H1 (cell line): ENCODE results near the gene PAQR4. TPM values are rescaled to one million over a fixed set of nuclear protein-coding genes. Genes with fewer than 3 reads are reported as not detected.
A peak's percentile ranks its signal among the peaks of the same experiment; 100 is the strongest.

Source experiments
- CEBPB ChIP-seq: IDR thresholded peaks from 2 replicates; pipeline ENCODE4 v1.6.1; 2012; ENCODE audit warnings: low read depth, low read length
- CREB1 ChIP-seq: IDR thresholded peaks from 2 replicates; pipeline ENCODE4 v1.6.1; 2012; ENCODE audit warnings: inconsistent platforms
- FOSL1 ChIP-seq: IDR thresholded peaks from 2 replicates; pipeline ENCODE4 v1.6.1; 2011; ENCODE audit warnings: mild to moderate bottlenecking, low read depth, low read length, moderate library complexity; ENCODE audit not compliant: insufficient read depth
- HDAC2 ChIP-seq, 2 experiments: fragments of 300-600 bp in 1 of 2; sonication (generic) in 1 of 2; IDR thresholded peaks; 2 replicates each; pipeline ENCODE4 v1.6.1; 2011 to 2012; ENCODE audit warnings: low read depth in 2 of 2, low read length in 2 of 2, mild to moderate bottlenecking in 2 of 2, moderate library complexity in 2 of 2, borderline replicate concordance in 1 of 2, inconsistent platforms in 1 of 2
- HDAC6 ChIP-seq: IDR thresholded peaks from one replicate; pipeline ENCODE4 v1.7.1; 2012; ENCODE audit warnings: low read depth, mild to moderate bottlenecking, inconsistent platforms, low read length, moderate library complexity
- KDM1A ChIP-seq: fragments of 200-600, 300-600 bp; sonication (generic); IDR thresholded peaks from 2 replicates; pipeline ENCODE4 v1.7.1; 2016; ENCODE audit warnings: mild to moderate bottlenecking, low read length, borderline replicate concordance
- NRF1 ChIP-seq: IDR thresholded peaks from 2 replicates; pipeline ENCODE4 v1.6.1; 2011; ENCODE audit warnings: mild to moderate bottlenecking, low read depth, low read length, improper control_type of control experiment
- POLR2A ChIP-seq, 2 experiments: IDR thresholded peaks; 1 replicate in 1 of 2; 2 replicates in 1 of 2; pipeline ENCODE4 v1.6.1; 2011; ENCODE audit warnings: low read depth in 2 of 2, low read length in 2 of 2, mild to moderate bottlenecking in 2 of 2; ENCODE audit errors: control extremely low read depth in 1 of 2
- SAP30 ChIP-seq: fragments of 300-600 bp; sonication (generic); IDR thresholded peaks from 2 replicates; pipeline ENCODE4 v1.7.1; 2012; ENCODE audit warnings: low read length, moderate library complexity, mild to moderate bottlenecking, inconsistent platforms; ENCODE audit not compliant: insufficient read depth, insufficient replicate concordance
- SP2 ChIP-seq: IDR thresholded peaks from 2 replicates; pipeline ENCODE4 v1.6.1; 2012; ENCODE audit warnings: mild to moderate bottlenecking, low read length, inconsistent platforms
- SP4 ChIP-seq: IDR thresholded peaks from 2 replicates; pipeline ENCODE4 v1.6.1; 2012; ENCODE audit warnings: low read length, inconsistent platforms
- ZNF274 ChIP-seq: IDR thresholded peaks from 2 replicates; pipeline ENCODE4 v1.7.0; 2012; ENCODE audit warnings: low read length, borderline replicate concordance; ENCODE audit errors: extremely low read depth
- polyA plus RNA-seq, 7 experiments: library from polyadenylated mRNA; depleted of rRNA in 3 of 7; stranded (reverse) in 5 of 7; unstranded in 2 of 7; fragments of >200 nt in 5 of 7; fragments of 200-250 nt in 2 of 7; gene quantifications; 1 replicate in 5 of 7; 2 replicates in 1 of 7; 4 replicates in 1 of 7; pipeline versions ENCODE4 v1.2.1 to v1.2.3, GENCODE V29; 2011 to 2013; ENCODE audit warnings: missing spikeins in 2 of 7, mixed read lengths in 2 of 7
- total RNA-seq: library from RNA; stranded (reverse); fragmentation: NEBNext Ultra II Directional; extraction: Animal tissue kit (Norgen Biotek cat#: 25700); gene quantifications from 2 replicates; pipeline ENCODE4 v1.2.1, GENCODE V29; 2021
- TF ChIP-seq, protein P1 (sequence below): IDR thresholded peaks from 2 replicates; pipeline ENCODE4 v1.6.1; 2011; ENCODE audit warnings: low read length, improper control_type of control experiment
- TF ChIP-seq, protein P2 (sequence below), 3 experiments: IDR thresholded peaks; 1 replicate in 2 of 3; 2 replicates in 1 of 3; pipeline versions ENCODE4 v1.5.1 to v1.6.1; 2011; ENCODE audit warnings: low read length in 3 of 3, mild to moderate bottlenecking in 3 of 3, inconsistent platforms in 2 of 3, low read depth in 1 of 3, moderate library complexity in 1 of 3; ENCODE audit not compliant: insufficient read depth in 1 of 3; ENCODE audit errors: control extremely low read depth in 1 of 3
- TF ChIP-seq, protein P3 (sequence below): IDR thresholded peaks from 2 replicates; pipeline ENCODE4 v1.6.1; 2012; ENCODE audit warnings: inconsistent platforms

Gene PAQR4
- total and polyA plus RNA-seq, 2 of the 8 experiments (the other 6 are each of a cell fraction or from before 2014, with no cell fraction given) = 28.2 to 34.6 TPM

DNA sequence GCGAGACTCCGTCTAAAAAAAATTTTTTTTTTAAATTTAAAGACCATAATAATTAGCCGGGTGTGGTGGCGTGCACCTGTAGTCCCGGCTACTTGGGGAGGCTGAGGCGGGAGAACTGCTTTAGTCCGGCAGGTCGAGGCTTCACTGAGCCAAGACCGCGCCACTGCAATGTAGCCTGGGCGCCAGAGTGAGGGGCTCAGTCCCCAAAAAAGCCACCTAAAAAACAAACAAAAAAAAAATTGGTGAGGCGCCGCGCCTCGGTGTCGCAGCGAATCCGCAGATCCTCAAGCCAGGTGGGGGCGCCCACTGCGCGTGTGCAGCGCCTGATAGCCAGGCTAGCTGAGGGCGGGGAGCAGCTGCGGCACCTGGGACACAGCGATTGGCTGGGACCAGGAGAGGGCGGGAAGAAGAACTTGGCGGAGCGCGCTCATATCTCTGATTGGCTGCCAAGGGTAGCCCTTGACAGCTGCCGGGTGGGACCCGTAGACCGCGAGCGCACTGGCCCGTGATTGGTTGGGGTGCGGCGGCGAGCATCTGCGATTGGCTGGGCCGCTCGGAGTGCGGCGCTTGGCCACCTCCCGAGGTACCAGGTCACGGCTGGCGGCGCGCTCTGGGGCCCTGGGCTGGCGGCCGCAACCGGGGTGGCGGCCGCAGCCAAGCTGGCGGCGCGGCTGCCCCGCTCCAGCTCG lies 34.6 kb downstream of the PAQR4 start (continued):
- TF ChIP-seq, protein P1, sequence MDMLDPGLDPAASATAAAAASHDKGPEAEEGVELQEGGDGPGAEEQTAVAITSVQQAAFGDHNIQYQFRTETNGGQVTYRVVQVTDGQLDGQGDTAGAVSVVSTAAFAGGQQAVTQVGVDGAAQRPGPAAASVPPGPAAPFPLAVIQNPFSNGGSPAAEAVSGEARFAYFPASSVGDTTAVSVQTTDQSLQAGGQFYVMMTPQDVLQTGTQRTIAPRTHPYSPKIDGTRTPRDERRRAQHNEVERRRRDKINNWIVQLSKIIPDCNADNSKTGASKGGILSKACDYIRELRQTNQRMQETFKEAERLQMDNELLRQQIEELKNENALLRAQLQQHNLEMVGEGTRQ = no peak
- TF ChIP-seq SAP30 (no peak), FOSL1 (no peak), SP2 (peak; percentile 62), POLR2A (IDR thresholded peaks at IDR 0.05; ENCODE audit: control extremely low read depth in 1 of 2, low read depth in 2 of 2, low read length in 2 of 2) (0 out of 3 replicates have a peak, but pooled peaks of 1 of the 2 experiments have one; percentile 32), HDAC2 (IDR thresholded peaks at IDR 0.05; ENCODE audit: borderline replicate concordance in 1 of 2, low read depth in 2 of 2, low read length in 2 of 2) (peak in 1 of 2 experiments; percentile 27; a peak in 1 of 4 replicates), ZNF274 (no peak), NRF1 (peak; percentile 69), CREB1 (peak; percentile 70), CEBPB (no peak; the same call in 1 of the 2 replicates), SP4 (peak; percentile 62; the same call in 1 of the 2 replicates), HDAC6 (no peak), KDM1A (peak; percentile 60; the same call in 1 of the 2 replicates)
- TF ChIP-seq, protein P2, sequence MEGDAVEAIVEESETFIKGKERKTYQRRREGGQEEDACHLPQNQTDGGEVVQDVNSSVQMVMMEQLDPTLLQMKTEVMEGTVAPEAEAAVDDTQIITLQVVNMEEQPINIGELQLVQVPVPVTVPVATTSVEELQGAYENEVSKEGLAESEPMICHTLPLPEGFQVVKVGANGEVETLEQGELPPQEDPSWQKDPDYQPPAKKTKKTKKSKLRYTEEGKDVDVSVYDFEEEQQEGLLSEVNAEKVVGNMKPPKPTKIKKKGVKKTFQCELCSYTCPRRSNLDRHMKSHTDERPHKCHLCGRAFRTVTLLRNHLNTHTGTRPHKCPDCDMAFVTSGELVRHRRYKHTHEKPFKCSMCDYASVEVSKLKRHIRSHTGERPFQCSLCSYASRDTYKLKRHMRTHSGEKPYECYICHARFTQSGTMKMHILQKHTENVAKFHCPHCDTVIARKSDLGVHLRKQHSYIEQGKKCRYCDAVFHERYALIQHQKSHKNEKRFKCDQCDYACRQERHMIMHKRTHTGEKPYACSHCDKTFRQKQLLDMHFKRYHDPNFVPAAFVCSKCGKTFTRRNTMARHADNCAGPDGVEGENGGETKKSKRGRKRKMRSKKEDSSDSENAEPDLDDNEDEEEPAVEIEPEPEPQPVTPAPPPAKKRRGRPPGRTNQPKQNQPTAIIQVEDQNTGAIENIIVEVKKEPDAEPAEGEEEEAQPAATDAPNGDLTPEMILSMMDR (IDR thresholded peaks at IDR 0.05; ENCODE audit: control extremely low read depth in 1 of 3, insufficient read depth in 1 of 3, low read depth in 1 of 3, low read length in 3 of 3) = peak; percentile 63 to 93 (median 71)
- TF ChIP-seq, protein P3, sequence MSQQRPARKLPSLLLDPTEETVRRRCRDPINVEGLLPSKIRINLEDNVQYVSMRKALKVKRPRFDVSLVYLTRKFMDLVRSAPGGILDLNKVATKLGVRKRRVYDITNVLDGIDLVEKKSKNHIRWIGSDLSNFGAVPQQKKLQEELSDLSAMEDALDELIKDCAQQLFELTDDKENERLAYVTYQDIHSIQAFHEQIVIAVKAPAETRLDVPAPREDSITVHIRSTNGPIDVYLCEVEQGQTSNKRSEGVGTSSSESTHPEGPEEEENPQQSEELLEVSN = peak; percentile 68
